Measurements from ENCODE around the gene C1orf159. TPM values are rescaled to one million over a fixed set of nuclear protein-coding genes. Genes with fewer than 3 reads are reported as not detected.
A peak's percentile ranks its signal among the peaks of the same experiment; 100 is the strongest.
"Not testable (repeated sequence)": the region's sequence is repeated elsewhere in the genome, so short reads cannot be mapped to it uniquely, and the experiment has no call there.

Gene C1orf159
- polyA plus RNA-seq, 3 donors = 3.0 to 18.8 (median 3.3) TPM

- no peak for DNase-seq
- no peaks in the 10 kb centered on the region for H3K36me3 Mint-ChIP-seq
- Histone ChIP-seq H3K4me1 (ENCODE audit: control insufficient read depth in 1 of 2, insufficient read depth in 2 of 2, low read length in 2 of 2) (peaks cover 8 to 14% of the 10 kb centered on the region in 2 donors), H3K79me2 (ENCODE audit: insufficient read depth, low read length) (no peaks in the 10 kb centered on the region), H3K9me3 (replicated peaks in 1 of 2; ENCODE audit: control insufficient read depth in 1 of 2, insufficient read depth in 1 of 2, low read length in 2 of 2) (peaks cover 12 to 21% of the 10 kb centered on the region in 2 donors), H3K9ac (ENCODE audit: insufficient read depth, low read length, poor library complexity, severe bottlenecking) (no peak overlapping the region), H3K4me2 (replicated peaks; ENCODE audit: extremely low read depth, low read length, poor library complexity, severe bottlenecking) (no peak overlapping the region), H3K27ac (ENCODE audit: low read depth in 1 of 2, low read length in 2 of 2) (no peak overlapping the region), H3K4me3 (replicated peaks in 1 of 3; ENCODE audit: low read depth in 2 of 3, low read length in 3 of 3) (no peak overlapping the region), H4K20me1 (ENCODE audit: insufficient read depth, low read length) (no peaks in the 10 kb centered on the region), H3K36me3 (replicated peaks in 1 of 2; ENCODE audit: control insufficient read depth in 1 of 2, insufficient read depth in 2 of 2, low read length in 2 of 2) (no peaks in the 10 kb centered on the region), H2AFZ (ENCODE audit: insufficient read depth, low read depth, low read length, poor library complexity, severe bottlenecking) (no peak overlapping the region), H3K27me3 (ENCODE audit: control insufficient read depth in 2 of 2, insufficient read depth in 2 of 2, low read length in 2 of 2) (no peaks in the 10 kb centered on the region)
- H3K27me3 Mint-ChIP-seq (ENCODE audit: low read depth in 3 of 3) = peaks cover 2 to 3% (median 3%) of the 10 kb centered on the region in 3 donors
- H3K4me1 Mint-ChIP-seq = peaks cover 2% of the 10 kb centered on the region
- peak overlapping the region in 1 of 7 donors; percentile 12 for H3K27ac Mint-ChIP-seq
- no peak overlapping the region for H3K4me3 Mint-ChIP-seq
- intact Hi-C loops (cut with micrococcal nuclease) = no loop called here
- TF ChIP-seq, protein P1, sequence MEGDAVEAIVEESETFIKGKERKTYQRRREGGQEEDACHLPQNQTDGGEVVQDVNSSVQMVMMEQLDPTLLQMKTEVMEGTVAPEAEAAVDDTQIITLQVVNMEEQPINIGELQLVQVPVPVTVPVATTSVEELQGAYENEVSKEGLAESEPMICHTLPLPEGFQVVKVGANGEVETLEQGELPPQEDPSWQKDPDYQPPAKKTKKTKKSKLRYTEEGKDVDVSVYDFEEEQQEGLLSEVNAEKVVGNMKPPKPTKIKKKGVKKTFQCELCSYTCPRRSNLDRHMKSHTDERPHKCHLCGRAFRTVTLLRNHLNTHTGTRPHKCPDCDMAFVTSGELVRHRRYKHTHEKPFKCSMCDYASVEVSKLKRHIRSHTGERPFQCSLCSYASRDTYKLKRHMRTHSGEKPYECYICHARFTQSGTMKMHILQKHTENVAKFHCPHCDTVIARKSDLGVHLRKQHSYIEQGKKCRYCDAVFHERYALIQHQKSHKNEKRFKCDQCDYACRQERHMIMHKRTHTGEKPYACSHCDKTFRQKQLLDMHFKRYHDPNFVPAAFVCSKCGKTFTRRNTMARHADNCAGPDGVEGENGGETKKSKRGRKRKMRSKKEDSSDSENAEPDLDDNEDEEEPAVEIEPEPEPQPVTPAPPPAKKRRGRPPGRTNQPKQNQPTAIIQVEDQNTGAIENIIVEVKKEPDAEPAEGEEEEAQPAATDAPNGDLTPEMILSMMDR (IDR thresholded peaks at IDR 0.05) = no peak
- H3K9me3 Mint-ChIP-seq = peaks cover 18 to 22% (median 20%) of the 10 kb centered on the region in 7 donors
- 88% methylated on average over 1 of the region's 4 CpGs for WGBS (ENCODE audit: insufficient coverage)
Measured at GRCh38 chr1:1153874-1154273, 38.0 kb upstream of the C1orf159 start.

GRCh38 chr1:1153215-1153614 lies 37.3 kb upstream of the C1orf159 start:
- H3K27ac ChIP-seq (ENCODE audit: low read depth in 1 of 2, low read length in 2 of 2); H3K4me1 Mint-ChIP-seq; H4K20me1 ChIP-seq (ENCODE audit: insufficient read depth, low read length); H3K79me2 ChIP-seq (ENCODE audit: insufficient read depth, low read length); H3K36me3 ChIP-seq (replicated peaks in 1 of 2; ENCODE audit: control insufficient read depth in 1 of 2, insufficient read depth in 2 of 2, low read length in 2 of 2); DNase-seq; H3K4me1 ChIP-seq (ENCODE audit: control insufficient read depth in 1 of 2, insufficient read depth in 2 of 2, low read length in 2 of 2); H3K4me3 ChIP-seq (replicated peaks in 1 of 3; ENCODE audit: low read depth in 2 of 3, low read length in 3 of 3); H3K27me3 ChIP-seq (ENCODE audit: control insufficient read depth in 2 of 2, insufficient read depth in 2 of 2, low read length in 2 of 2); H3K36me3 Mint-ChIP-seq; H3K27me3 Mint-ChIP-seq (ENCODE audit: low read depth in 3 of 3); intact Hi-C loops (cut with micrococcal nuclease); H3K9ac ChIP-seq (ENCODE audit: insufficient read depth, low read length, poor library complexity, severe bottlenecking); H2AFZ ChIP-seq (ENCODE audit: insufficient read depth, low read depth, low read length, poor library complexity, severe bottlenecking); H3K4me2 ChIP-seq (replicated peaks; ENCODE audit: extremely low read depth, low read length, poor library complexity, severe bottlenecking): not testable (repeated sequence)
- peak overlapping the region in 1 of 2 donors; percentile 28 for H3K4me3 Mint-ChIP-seq
- H3K27ac Mint-ChIP-seq = peak overlapping the region in 2 of 7 donors; percentile 43 to 60
- WGBS (ENCODE audit: insufficient coverage) = 95% methylated on average over 14 of the region's 14 CpGs
- H3K9me3 ChIP-seq (replicated peaks in 1 of 2; ENCODE audit: control insufficient read depth in 1 of 2, insufficient read depth in 1 of 2, low read length in 2 of 2) = peaks cover 12 to 21% of the 10 kb centered on the region in 2 donors
- peaks cover 18 to 22% (median 20%) of the 10 kb centered on the region in 7 donors for H3K9me3 Mint-ChIP-seq

GRCh38 chr1:1152431-1152830 lies 36.5 kb upstream of the C1orf159 start:
- H2AFZ ChIP-seq (ENCODE audit: insufficient read depth, low read depth, low read length, poor library complexity, severe bottlenecking); H3K27ac ChIP-seq (ENCODE audit: low read depth in 1 of 2, low read length in 2 of 2); H3K4me3 ChIP-seq (replicated peaks in 1 of 3; ENCODE audit: low read depth in 2 of 3, low read length in 3 of 3); H4K20me1 ChIP-seq (ENCODE audit: insufficient read depth, low read length); intact Hi-C loops (cut with micrococcal nuclease); H3K36me3 Mint-ChIP-seq; H3K36me3 ChIP-seq (replicated peaks in 1 of 2; ENCODE audit: control insufficient read depth in 1 of 2, insufficient read depth in 2 of 2, low read length in 2 of 2); H3K9ac ChIP-seq (ENCODE audit: insufficient read depth, low read length, poor library complexity, severe bottlenecking); H3K4me1 Mint-ChIP-seq; H3K79me2 ChIP-seq (ENCODE audit: insufficient read depth, low read length); H3K4me3 Mint-ChIP-seq; H3K27me3 ChIP-seq (ENCODE audit: control insufficient read depth in 2 of 2, insufficient read depth in 2 of 2, low read length in 2 of 2); H3K4me2 ChIP-seq (replicated peaks; ENCODE audit: extremely low read depth, low read length, poor library complexity, severe bottlenecking); H3K4me1 ChIP-seq (ENCODE audit: control insufficient read depth in 1 of 2, insufficient read depth in 2 of 2, low read length in 2 of 2); DNase-seq; H3K27me3 Mint-ChIP-seq (ENCODE audit: low read depth in 3 of 3): not testable (repeated sequence)
- peaks cover 12 to 21% of the 10 kb centered on the region in 2 donors for H3K9me3 ChIP-seq (replicated peaks in 1 of 2; ENCODE audit: control insufficient read depth in 1 of 2, insufficient read depth in 1 of 2, low read length in 2 of 2)
- peaks cover 18 to 22% (median 20%) of the 10 kb centered on the region in 7 donors for H3K9me3 Mint-ChIP-seq
- 92% methylated on average over 10 of the region's 13 CpGs for WGBS (ENCODE audit: insufficient coverage)
- peak overlapping the region in 3 of 7 donors; percentile 11 to 47 (median 19) for H3K27ac Mint-ChIP-seq
